GM23338 (cell line): ENCODE measurements around the gene CBX6. TPM values are rescaled to one million over a fixed set of nuclear protein-coding genes. Genes with fewer than 3 reads are reported as not detected.

Experiments
- ATAC-seq: fragments of 200-7000 bp; cut with Tn5 transposase; 3 replicates; pipeline ENCODE4 v1.9.1; 2020
- DNase-seq: peaks from one replicate; pipeline ENCODE4 v3.0.0-alpha.2; 2015; ENCODE audit warnings: low spot score
- H2AFZ ChIP-seq: fragments of 200-600 bp; sonication (generic); 2 replicates; pipeline ENCODE4 v1.8.0; 2016; ENCODE audit warnings: antibody characterized with exemption, mild to moderate bottlenecking, moderate library complexity
- H3F3A ChIP-seq: fragments of 200-600 bp; sonication (generic); replicated peaks from 2 replicates; pipeline ENCODE4 v1.8.0; 2017; ENCODE audit warnings: antibody characterized with exemption, mixed run types, low read depth
- H3K27ac ChIP-seq: fragments of 200-600 bp; sonication (generic); 2 replicates; pipeline ENCODE4 v1.6.1; 2016; ENCODE audit warnings: low read depth
- H3K27me3 ChIP-seq: fragments of 200-600 bp; sonication (generic); 2 replicates; pipeline ENCODE4 v1.8.0; 2016; ENCODE audit warnings: mild to moderate bottlenecking, mixed run types, moderate library complexity; ENCODE audit not compliant: insufficient read depth
- H3K36me3 ChIP-seq: fragments of 200-600 bp; sonication (generic); 2 replicates; pipeline ENCODE4 v1.8.0; 2016; ENCODE audit warnings: mild to moderate bottlenecking; ENCODE audit not compliant: insufficient read depth
- H3K4me1 ChIP-seq: fragments of 200-600 bp; sonication (generic); 2 replicates; pipeline ENCODE4 v1.8.0; 2016; ENCODE audit warnings: mild to moderate bottlenecking, moderate library complexity; ENCODE audit not compliant: insufficient read depth
- H3K4me2 ChIP-seq: fragments of 200-600 bp; sonication (generic); 2 replicates; pipeline ENCODE4 v1.7.1; 2017; ENCODE audit warnings: mixed run types
- H3K4me3 ChIP-seq: fragments of 200-600 bp; sonication (generic); 2 replicates; pipeline ENCODE4 v1.6.1; 2016; ENCODE audit warnings: mixed run types
- H3K79me2 ChIP-seq: fragments of 200-600 bp; sonication (generic); replicated peaks from 2 replicates; pipeline ENCODE4 v1.8.0; 2017; ENCODE audit warnings: mild to moderate bottlenecking; ENCODE audit not compliant: insufficient read depth
- H3K9me2 ChIP-seq: fragments of 200-600 bp; sonication (generic); 2 replicates; pipeline ENCODE4 v1.8.0; 2017; ENCODE audit not compliant: insufficient read depth
- H4K20me1 ChIP-seq: fragments of 200-600 bp; sonication (generic); replicated peaks from 2 replicates; pipeline ENCODE4 v1.8.0; 2017; ENCODE audit warnings: mild to moderate bottlenecking; ENCODE audit not compliant: insufficient read depth
- H3K27ac Mint-ChIP-seq: 2 replicates; pipeline ENCODE4 v1.8.0; 2020; ENCODE audit warnings: inconsistent platforms, mild to moderate bottlenecking, moderate library complexity, mixed read lengths
- H3K27me3 Mint-ChIP-seq: 3 replicates; pipeline ENCODE4 v1.8.0; 2022; ENCODE audit warnings: low read depth, mild to moderate bottlenecking, moderate library complexity, mixed read lengths, inconsistent platforms; ENCODE audit not compliant: insufficient read depth, poor library complexity
- H3K36me3 Mint-ChIP-seq: 3 replicates; pipeline ENCODE4 v1.8.0; 2021; ENCODE audit warnings: low read depth, mild to moderate bottlenecking, inconsistent platforms, moderate library complexity, mixed read lengths
- H3K4me1 Mint-ChIP-seq: 3 replicates; pipeline ENCODE4 v1.8.0; 2020; ENCODE audit warnings: mild to moderate bottlenecking, inconsistent platforms, mixed read lengths
- H3K4me3 Mint-ChIP-seq: 3 replicates; pipeline ENCODE4 v1.8.0; 2021; ENCODE audit warnings: moderate library complexity, mild to moderate bottlenecking, inconsistent platforms, mixed read lengths
- H3K9me3 Mint-ChIP-seq: 3 replicates; pipeline ENCODE4 v1.8.0; 2020; ENCODE audit warnings: moderate library complexity, mild to moderate bottlenecking, inconsistent platforms, mixed read lengths
- CREB1 ChIP-seq: fragments of 250-450 bp; sonication (Bioruptor Pico); IDR thresholded peaks from 2 replicates; pipeline ENCODE4 v1.5.0; 2020; ENCODE audit warnings: low read depth, mild to moderate bottlenecking, moderate library complexity
- EZH2 ChIP-seq: fragments of 200-600 bp; sonication (generic); IDR thresholded peaks from one replicate; pipeline ENCODE4 v1.8.0; 2017; ENCODE audit warnings: antibody characterized with exemption, mild to moderate bottlenecking, low read depth; ENCODE audit not compliant: unreplicated experiment
- EZH2phosphoT487 ChIP-seq: fragments of 200-600 bp; sonication (generic); IDR thresholded peaks from one replicate; pipeline ENCODE4 v1.8.1; 2018; ENCODE audit warnings: antibody characterized with exemption; ENCODE audit not compliant: unreplicated experiment
- JUNB ChIP-seq: IDR thresholded peaks from one replicate; pipeline ENCODE4 v1.6.1; 2016; ENCODE audit warnings: antibody characterized with exemption; ENCODE audit not compliant: unreplicated experiment
- POLR2AphosphoS5 ChIP-seq: IDR thresholded peaks from 2 replicates; pipeline ENCODE4 v1.6.1; 2016; ENCODE audit warnings: antibody characterized with exemption, low read depth
- ZNF114 ChIP-seq: fragments of 250-450 bp; sonication (Bioruptor Pico); IDR thresholded peaks from 2 replicates; pipeline ENCODE4 v1.5.0; 2020; ENCODE audit warnings: mild to moderate bottlenecking, moderate library complexity
- long read RNA-seq: library from polyadenylated mRNA; unstranded; transcript quantifications from one replicate; pipeline ENCODE4 v2.0.0, GENCODE V29; 2020; ENCODE audit not compliant: unreplicated experiment
- polyA plus RNA-seq: library from polyadenylated mRNA; unstranded; fragments of >200 nt; fragmentation: Nextera tagmentation; extraction: Ambion mirVana; gene quantifications from 2 replicates; pipeline ENCODE4 v1.2.1, GENCODE V29; 2016
- total RNA-seq: library from RNA; depleted of rRNA; stranded (reverse); fragments of >200 nt; shearing (Covaris generic); gene quantifications from 2 replicates; pipeline ENCODE4 v1.2.3, GENCODE V29; 2014; rRNA removed
- TF ChIP-seq, protein P1 (sequence below): fragments of 250-450 bp; sonication (Bioruptor Pico); IDR thresholded peaks from 2 replicates; pipeline ENCODE4 v1.5.0; 2020; ENCODE audit warnings: mild to moderate bottlenecking, moderate library complexity
- TF ChIP-seq, protein P2 (sequence below): IDR thresholded peaks from one replicate; pipeline ENCODE4 v1.6.1; 2018; ENCODE audit warnings: antibody characterized with exemption; ENCODE audit not compliant: unreplicated experiment
- TF ChIP-seq, protein P3 (sequence below): IDR thresholded peaks from 2 replicates; pipeline ENCODE4 v1.6.1; 2016; ENCODE audit warnings: antibody characterized with exemption

Gene CBX6
- total RNA-seq (18.2 and 23.0 TPM in 2 replicates), polyA plus RNA-seq (17.4 and 18.5 TPM in 2 replicates)
- long read RNA-seq, partial matches to known transcripts = 0 of 21 reads
- long read RNA-seq, other reads (novel, unspliced or antisense) = 21 of 21 reads

DNA sequence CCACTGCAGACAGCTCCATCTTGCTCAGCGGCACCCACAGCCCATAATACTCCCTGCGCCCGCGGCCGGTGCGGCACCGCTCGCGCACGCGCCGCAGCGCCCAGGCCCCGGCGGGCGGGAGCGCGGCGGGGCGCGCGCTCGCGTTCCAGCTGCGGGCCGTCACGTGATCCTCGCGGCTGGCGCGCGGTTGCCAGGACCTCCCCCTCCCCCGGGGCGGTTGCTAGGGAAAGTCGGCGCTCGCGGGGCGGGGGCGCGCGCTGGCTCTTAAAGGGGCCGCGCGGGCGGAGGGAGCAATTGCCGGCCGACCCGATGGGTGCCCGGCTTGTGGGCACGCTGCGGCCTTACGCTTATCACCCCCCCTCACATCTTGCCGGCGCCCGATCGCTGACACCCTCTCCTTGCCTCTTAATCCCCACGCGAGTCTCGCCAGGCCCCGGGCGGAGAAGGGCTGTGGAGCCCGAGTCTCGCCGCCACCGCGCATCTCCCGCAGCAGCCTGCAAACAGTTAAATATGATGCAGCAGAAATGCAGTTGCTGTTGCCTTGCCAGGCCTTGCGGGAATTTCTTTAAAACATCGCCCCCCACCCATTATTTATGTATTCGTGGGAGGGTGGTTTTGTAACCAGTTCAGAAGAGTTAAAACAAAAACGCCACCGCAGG lies at the start of gene CBX6:
TSS of gene CBX6 (minus strand) at position 45 of the 659 bp plus-strand sequence. CDS start at position 19, 26 bp downstream.
- TF ChIP-seq EZH2phosphoT487 = no peak
- peak; percentile 49 for TF ChIP-seq POLR2AphosphoS5
- peak; percentile 31 for ATAC-seq
- peaks cover 16% of the 10 kb centered on the region for H4K20me1 ChIP-seq
- 0 out of 2 replicates have a peak, but pooled peaks cover 7% of the 10 kb centered on the region for H3F3A ChIP-seq
- H3K27ac ChIP-seq = peak within 1 kb of the TSS; percentile 88; the same call in 1 of the 2 replicates
- DNase-seq = peak; percentile 98
- Mint-ChIP-seq H3K27ac (peak within 1 kb of the TSS; percentile 98), H3K27me3 (peaks cover 8% of the 10 kb centered on the region), H3K36me3 (peaks cover 30% of the 10 kb centered on the region), H3K9me3 (no peaks in the 10 kb centered on the region), H3K4me1 (peaks cover 50% of the 10 kb centered on the region), H3K4me3 (peak within 1 kb of the TSS; percentile 93)
- H3K4me3 ChIP-seq = peak within 1 kb of the TSS; percentile 92
- peaks cover 8% of the 10 kb centered on the region for H3K79me2 ChIP-seq
- no peaks in the 10 kb centered on the region; the same call in 1 of the 2 replicates for H3K27me3 ChIP-seq
- H3K9me2 ChIP-seq = no peaks in the 10 kb centered on the region
- H3K4me1 ChIP-seq = peaks cover 45% of the 10 kb centered on the region
- H3K36me3 ChIP-seq = peaks cover 6% of the 10 kb centered on the region; the same call in 1 of the 2 replicates
- peak within 1 kb of the TSS; percentile 3 for H2AFZ ChIP-seq
- peak within 1 kb of the TSS; percentile 92 for H3K4me2 ChIP-seq

DNA sequence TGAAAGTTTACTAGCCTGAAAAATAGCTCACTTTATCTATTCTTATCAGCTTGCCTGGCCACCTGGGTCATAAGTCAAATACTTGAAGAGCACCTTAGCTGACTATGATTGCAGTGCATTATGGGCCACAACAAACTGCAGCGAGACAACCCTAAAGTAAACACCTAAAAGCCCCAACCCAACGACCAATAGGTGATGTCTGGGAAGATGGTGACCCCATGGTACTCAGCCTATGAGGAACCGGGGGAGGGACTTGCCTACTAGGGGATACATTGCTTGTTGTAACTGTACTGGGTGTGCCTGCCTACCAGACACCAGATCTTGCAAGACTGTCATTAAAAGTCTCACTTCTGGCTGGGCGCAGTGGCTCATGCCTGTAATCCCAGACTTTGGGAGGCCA lies 49.8 kb upstream of the CBX6 start:
- no peak overlapping the region for H3K27ac Mint-ChIP-seq
- no peak overlapping the region for H3K27ac ChIP-seq
- no peak for ATAC-seq
- no peak overlapping the region for H3K4me3 Mint-ChIP-seq
- H3K4me1 Mint-ChIP-seq = peaks cover 8% of the 10 kb centered on the region
- H3K9me2 ChIP-seq = no peaks in the 10 kb centered on the region; the same call in 1 of the 2 replicates
- no peaks in the 10 kb centered on the region for H3K27me3 ChIP-seq
- no peaks in the 10 kb centered on the region for H4K20me1 ChIP-seq
- no peak overlapping the region for H3K4me2 ChIP-seq
- peaks cover under 1% of the 10 kb centered on the region for H3K27me3 Mint-ChIP-seq
- no peak for DNase-seq
- H3K9me3 Mint-ChIP-seq = no peaks in the 10 kb centered on the region
- H3K79me2 ChIP-seq = no peaks in the 10 kb centered on the region
- no peak overlapping the region for H2AFZ ChIP-seq
- H3K4me3 ChIP-seq = no peak overlapping the region
- no peaks in the 10 kb centered on the region for H3F3A ChIP-seq
- no peaks in the 10 kb centered on the region for H3K4me1 ChIP-seq
- no peaks in the 10 kb centered on the region for H3K36me3 ChIP-seq
- no peaks in the 10 kb centered on the region for H3K36me3 Mint-ChIP-seq
- TF ChIP-seq, protein P1, sequence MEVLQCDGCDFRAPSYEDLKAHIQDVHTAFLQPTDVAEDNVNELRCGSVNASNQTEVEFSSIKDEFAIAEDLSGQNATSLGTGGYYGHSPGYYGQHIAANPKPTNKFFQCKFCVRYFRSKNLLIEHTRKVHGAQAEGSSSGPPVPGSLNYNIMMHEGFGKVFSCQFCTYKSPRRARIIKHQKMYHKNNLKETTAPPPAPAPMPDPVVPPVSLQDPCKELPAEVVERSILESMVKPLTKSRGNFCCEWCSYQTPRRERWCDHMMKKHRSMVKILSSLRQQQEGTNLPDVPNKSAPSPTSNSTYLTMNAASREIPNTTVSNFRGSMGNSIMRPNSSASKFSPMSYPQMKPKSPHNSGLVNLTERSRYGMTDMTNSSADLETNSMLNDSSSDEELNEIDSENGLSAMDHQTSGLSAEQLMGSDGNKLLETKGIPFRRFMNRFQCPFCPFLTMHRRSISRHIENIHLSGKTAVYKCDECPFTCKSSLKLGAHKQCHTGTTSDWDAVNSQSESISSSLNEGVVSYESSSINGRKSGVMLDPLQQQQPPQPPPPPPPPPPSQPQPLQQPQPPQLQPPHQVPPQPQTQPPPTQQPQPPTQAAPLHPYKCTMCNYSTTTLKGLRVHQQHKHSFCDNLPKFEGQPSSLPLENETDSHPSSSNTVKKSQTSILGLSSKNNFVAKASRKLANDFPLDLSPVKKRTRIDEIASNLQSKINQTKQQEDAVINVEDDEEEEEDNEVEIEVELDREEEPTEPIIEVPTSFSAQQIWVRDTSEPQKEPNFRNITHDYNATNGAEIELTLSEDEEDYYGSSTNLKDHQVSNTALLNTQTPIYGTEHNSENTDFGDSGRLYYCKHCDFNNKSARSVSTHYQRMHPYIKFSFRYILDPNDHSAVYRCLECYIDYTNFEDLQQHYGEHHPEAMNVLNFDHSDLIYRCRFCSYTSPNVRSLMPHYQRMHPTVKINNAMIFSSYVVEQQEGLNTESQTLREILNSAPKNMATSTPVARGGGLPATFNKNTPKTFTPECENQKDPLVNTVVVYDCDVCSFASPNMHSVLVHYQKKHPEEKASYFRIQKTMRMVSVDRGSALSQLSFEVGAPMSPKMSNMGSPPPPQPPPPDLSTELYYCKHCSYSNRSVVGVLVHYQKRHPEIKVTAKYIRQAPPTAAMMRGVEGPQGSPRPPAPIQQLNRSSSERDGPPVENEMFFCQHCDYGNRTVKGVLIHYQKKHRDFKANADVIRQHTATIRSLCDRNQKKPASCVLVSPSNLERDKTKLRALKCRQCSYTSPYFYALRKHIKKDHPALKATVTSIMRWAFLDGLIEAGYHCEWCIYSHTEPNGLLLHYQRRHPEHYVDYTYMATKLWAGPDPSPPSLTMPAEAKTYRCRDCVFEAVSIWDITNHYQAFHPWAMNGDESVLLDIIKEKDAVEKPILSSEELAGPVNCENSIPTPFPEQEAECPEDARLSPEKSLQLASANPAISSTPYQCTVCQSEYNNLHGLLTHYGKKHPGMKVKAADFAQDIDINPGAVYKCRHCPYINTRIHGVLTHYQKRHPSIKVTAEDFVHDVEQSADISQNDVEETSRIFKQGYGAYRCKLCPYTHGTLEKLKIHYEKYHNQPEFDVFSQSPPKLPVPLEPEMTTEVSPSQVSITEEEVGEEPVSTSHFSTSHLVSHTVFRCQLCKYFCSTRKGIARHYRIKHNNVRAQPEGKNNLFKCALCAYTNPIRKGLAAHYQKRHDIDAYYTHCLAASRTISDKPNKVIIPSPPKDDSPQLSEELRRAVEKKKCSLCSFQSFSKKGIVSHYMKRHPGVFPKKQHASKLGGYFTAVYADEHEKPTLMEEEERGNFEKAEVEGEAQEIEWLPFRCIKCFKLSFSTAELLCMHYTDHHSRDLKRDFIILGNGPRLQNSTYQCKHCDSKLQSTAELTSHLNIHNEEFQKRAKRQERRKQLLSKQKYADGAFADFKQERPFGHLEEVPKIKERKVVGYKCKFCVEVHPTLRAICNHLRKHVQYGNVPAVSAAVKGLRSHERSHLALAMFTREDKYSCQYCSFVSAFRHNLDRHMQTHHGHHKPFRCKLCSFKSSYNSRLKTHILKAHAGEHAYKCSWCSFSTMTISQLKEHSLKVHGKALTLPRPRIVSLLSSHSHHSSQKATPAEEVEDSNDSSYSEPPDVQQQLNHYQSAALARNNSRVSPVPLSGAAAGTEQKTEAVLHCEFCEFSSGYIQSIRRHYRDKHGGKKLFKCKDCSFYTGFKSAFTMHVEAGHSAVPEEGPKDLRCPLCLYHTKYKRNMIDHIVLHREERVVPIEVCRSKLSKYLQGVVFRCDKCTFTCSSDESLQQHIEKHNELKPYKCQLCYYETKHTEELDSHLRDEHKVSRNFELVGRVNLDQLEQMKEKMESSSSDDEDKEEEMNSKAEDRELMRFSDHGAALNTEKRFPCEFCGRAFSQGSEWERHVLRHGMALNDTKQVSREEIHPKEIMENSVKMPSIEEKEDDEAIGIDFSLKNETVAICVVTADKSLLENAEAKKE (CRISPR knock-in tag) = no peak
- TF ChIP-seq, protein P2, sequence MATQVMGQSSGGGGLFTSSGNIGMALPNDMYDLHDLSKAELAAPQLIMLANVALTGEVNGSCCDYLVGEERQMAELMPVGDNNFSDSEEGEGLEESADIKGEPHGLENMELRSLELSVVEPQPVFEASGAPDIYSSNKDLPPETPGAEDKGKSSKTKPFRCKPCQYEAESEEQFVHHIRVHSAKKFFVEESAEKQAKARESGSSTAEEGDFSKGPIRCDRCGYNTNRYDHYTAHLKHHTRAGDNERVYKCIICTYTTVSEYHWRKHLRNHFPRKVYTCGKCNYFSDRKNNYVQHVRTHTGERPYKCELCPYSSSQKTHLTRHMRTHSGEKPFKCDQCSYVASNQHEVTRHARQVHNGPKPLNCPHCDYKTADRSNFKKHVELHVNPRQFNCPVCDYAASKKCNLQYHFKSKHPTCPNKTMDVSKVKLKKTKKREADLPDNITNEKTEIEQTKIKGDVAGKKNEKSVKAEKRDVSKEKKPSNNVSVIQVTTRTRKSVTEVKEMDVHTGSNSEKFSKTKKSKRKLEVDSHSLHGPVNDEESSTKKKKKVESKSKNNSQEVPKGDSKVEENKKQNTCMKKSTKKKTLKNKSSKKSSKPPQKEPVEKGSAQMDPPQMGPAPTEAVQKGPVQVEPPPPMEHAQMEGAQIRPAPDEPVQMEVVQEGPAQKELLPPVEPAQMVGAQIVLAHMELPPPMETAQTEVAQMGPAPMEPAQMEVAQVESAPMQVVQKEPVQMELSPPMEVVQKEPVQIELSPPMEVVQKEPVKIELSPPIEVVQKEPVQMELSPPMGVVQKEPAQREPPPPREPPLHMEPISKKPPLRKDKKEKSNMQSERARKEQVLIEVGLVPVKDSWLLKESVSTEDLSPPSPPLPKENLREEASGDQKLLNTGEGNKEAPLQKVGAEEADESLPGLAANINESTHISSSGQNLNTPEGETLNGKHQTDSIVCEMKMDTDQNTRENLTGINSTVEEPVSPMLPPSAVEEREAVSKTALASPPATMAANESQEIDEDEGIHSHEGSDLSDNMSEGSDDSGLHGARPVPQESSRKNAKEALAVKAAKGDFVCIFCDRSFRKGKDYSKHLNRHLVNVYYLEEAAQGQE = no peak
- no peak for TF ChIP-seq ZNF114 (CRISPR knock-in tag)
- no peak for TF ChIP-seq EZH2
- no peak for TF ChIP-seq POLR2AphosphoS5
- no peak for TF ChIP-seq CREB1 (CRISPR knock-in tag)
- TF ChIP-seq JUNB = no peak
- TF ChIP-seq, protein P3, sequence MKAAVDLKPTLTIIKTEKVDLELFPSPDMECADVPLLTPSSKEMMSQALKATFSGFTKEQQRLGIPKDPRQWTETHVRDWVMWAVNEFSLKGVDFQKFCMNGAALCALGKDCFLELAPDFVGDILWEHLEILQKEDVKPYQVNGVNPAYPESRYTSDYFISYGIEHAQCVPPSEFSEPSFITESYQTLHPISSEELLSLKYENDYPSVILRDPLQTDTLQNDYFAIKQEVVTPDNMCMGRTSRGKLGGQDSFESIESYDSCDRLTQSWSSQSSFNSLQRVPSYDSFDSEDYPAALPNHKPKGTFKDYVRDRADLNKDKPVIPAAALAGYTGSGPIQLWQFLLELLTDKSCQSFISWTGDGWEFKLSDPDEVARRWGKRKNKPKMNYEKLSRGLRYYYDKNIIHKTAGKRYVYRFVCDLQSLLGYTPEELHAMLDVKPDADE = no peak
